Measurements from ENCODE around the gene MAP4K4.

GRCh38 chr2:101781326-101781725 is 83.8 kb downstream of the MAP4K4 start:
- TF ChIP-seq YY1 (IDR thresholded peaks at IDR 0.05; ENCODE audit: insufficient read depth, insufficient read length) (no peak), ZNF274 (IDR thresholded peaks at IDR 0.05; ENCODE audit: low read depth, low read length) (no peak), SUZ12 (IDR thresholded peaks at IDR 0.05; ENCODE audit: extremely low read depth, insufficient read depth, insufficient read length) (no peak)
